CD14-positive monocyte (primary cell): ENCODE results near the gene DNAH10. TPM values are rescaled to one million over a fixed set of nuclear protein-coding genes. Genes with fewer than 3 reads are reported as not detected.

Source experiments
- DNase-seq, 3 donors: peaks; one replicate each; pipeline ENCODE4 v3.0.0-alpha.2; 2011 to 2022
- H2AFZ ChIP-seq: 2 replicates; pipeline ENCODE4 v1.6.0; 2012; ENCODE audit warnings: mild to moderate bottlenecking, low read depth, low read length, inconsistent platforms; ENCODE audit not compliant: insufficient read depth, poor library complexity, severe bottlenecking
- H3K27ac ChIP-seq, 2 donors: 1 replicate in 1 of 2; 2 replicates in 1 of 2; pipeline ENCODE4 v1.5.1; 2012 to 2013; ENCODE audit warnings: low read length in 2 of 2, control low read depth in 1 of 2, inconsistent platforms in 1 of 2, low read depth in 1 of 2, mild to moderate bottlenecking in 1 of 2
- H3K27me3 ChIP-seq, 2 donors: one replicate each; pipeline versions ENCODE4 v1.6.0 to v1.6.1; 2011 to 2013; ENCODE audit warnings: low read length in 2 of 2; ENCODE audit not compliant: control insufficient read depth in 2 of 2, insufficient read depth in 2 of 2
- H3K36me3 ChIP-seq, 2 donors: replicated peaks in 1 of 2; 1 replicate in 1 of 2; 2 replicates in 1 of 2; pipeline versions ENCODE4 v1.5.1 to v1.6.1; 2012 to 2013; ENCODE audit warnings: low read length in 2 of 2, control low read depth in 1 of 2, inconsistent platforms in 1 of 2, mild to moderate bottlenecking in 1 of 2; ENCODE audit not compliant: insufficient read depth in 2 of 2, control insufficient read depth in 1 of 2
- H3K4me1 ChIP-seq, 2 donors: 1 replicate in 1 of 2; 2 replicates in 1 of 2; pipeline versions ENCODE4 v1.5.1 to v1.6.1; 2012 to 2013; ENCODE audit warnings: low read length in 2 of 2, control low read depth in 1 of 2, inconsistent platforms in 1 of 2, mild to moderate bottlenecking in 1 of 2, moderate library complexity in 1 of 2; ENCODE audit not compliant: insufficient read depth in 2 of 2, control insufficient read depth in 1 of 2
- H3K4me2 ChIP-seq: replicated peaks from 2 replicates; pipeline ENCODE3; 2012; ENCODE audit warnings: low read length, moderate library complexity, mild to moderate bottlenecking; ENCODE audit not compliant: poor library complexity, severe bottlenecking; ENCODE audit errors: extremely low read depth
- H3K4me3 ChIP-seq, 3 experiments: fragments of 200-600 bp in 1 of 3; sonication (generic) in 1 of 3; replicated peaks in 1 of 3; 1 replicate in 2 of 3; 2 replicates in 1 of 3; pipeline ENCODE4 v1.5.1; 2011 to 2013; ENCODE audit warnings: low read length in 3 of 3, mild to moderate bottlenecking in 3 of 3, control low read depth in 2 of 3, low read depth in 2 of 3, inconsistent platforms in 1 of 3, moderate library complexity in 1 of 3
- H3K79me2 ChIP-seq: 2 replicates; pipeline ENCODE4 v1.6.0; 2012; ENCODE audit warnings: mild to moderate bottlenecking, control low read depth, inconsistent platforms, low read length, moderate library complexity; ENCODE audit not compliant: insufficient read depth
- H3K9ac ChIP-seq: 2 replicates; pipeline ENCODE4 v1.6.0; 2017; ENCODE audit warnings: low read length, mild to moderate bottlenecking; ENCODE audit not compliant: insufficient read depth, poor library complexity, severe bottlenecking
- H3K9me3 ChIP-seq, 2 donors: replicated peaks in 1 of 2; 1 replicate in 1 of 2; 2 replicates in 1 of 2; pipeline versions ENCODE4 v1.5.1 to v1.6.1; 2012 to 2013; ENCODE audit warnings: low read length in 2 of 2, control low read depth in 1 of 2; ENCODE audit not compliant: control insufficient read depth in 1 of 2, insufficient read depth in 1 of 2
- H4K20me1 ChIP-seq: 2 replicates; pipeline ENCODE4 v1.6.0; 2012; ENCODE audit warnings: mild to moderate bottlenecking, low read length, control low read depth, moderate library complexity; ENCODE audit not compliant: insufficient read depth
- H3K27ac Mint-ChIP-seq, 7 donors: one replicate each; pipeline ENCODE4 v1.8.0; 2020; ENCODE audit warnings: mild to moderate bottlenecking in 7 of 7, mixed read lengths in 7 of 7, moderate library complexity in 6 of 7, inconsistent platforms in 2 of 7
- H3K27me3 Mint-ChIP-seq, 3 donors: one replicate each; pipeline ENCODE4 v1.8.0; 2021 to 2022; ENCODE audit warnings: low read depth in 3 of 3, mild to moderate bottlenecking in 3 of 3, mixed read lengths in 3 of 3, moderate library complexity in 3 of 3, inconsistent platforms in 1 of 3
- H3K36me3 Mint-ChIP-seq, 2 donors: one replicate each; pipeline ENCODE4 v1.8.0; 2020; ENCODE audit warnings: mixed read lengths in 2 of 2, inconsistent platforms in 1 of 2, mild to moderate bottlenecking in 1 of 2
- H3K4me1 Mint-ChIP-seq: one replicate; pipeline ENCODE4 v1.8.0; 2020; ENCODE audit warnings: mild to moderate bottlenecking, mixed read lengths
- H3K4me3 Mint-ChIP-seq, 2 donors: one replicate each; pipeline ENCODE4 v1.8.0; 2020; ENCODE audit warnings: mild to moderate bottlenecking in 2 of 2, mixed read lengths in 2 of 2, moderate library complexity in 1 of 2
- H3K9me3 Mint-ChIP-seq, 7 donors: one replicate each; pipeline ENCODE4 v1.8.0; 2020 to 2022; ENCODE audit warnings: mixed read lengths in 7 of 7, mild to moderate bottlenecking in 6 of 7, moderate library complexity in 6 of 7, inconsistent platforms in 2 of 7
- WGBS: methylation state at CpG from one replicate; pipeline ENCODE4 v1.1.5; 2013; ENCODE audit warnings: missing lambda C conversion rate; ENCODE audit not compliant: insufficient coverage; 5-methylcytosine and 5-hydroxymethylcytosine counted together
- intact Hi-C, 2 donors: fragments of 100-400 bp; cut with micrococcal nuclease; formaldehyde crosslinking; loops; one replicate each; pipeline versions ENCODE4 v1.15.0 to v1.15.1; 2023
- polyA plus RNA-seq, 3 donors: library from polyadenylated mRNA; depleted of rRNA in 1 of 3; unstranded in 2 of 3; stranded (reverse) in 1 of 3; fragments of 300-500 nt in 2 of 3; fragments of >200 nt in 1 of 3; fragmentation: Illumina TruSeq in 2 of 3; gene quantifications; 1 replicate in 2 of 3; 2 replicates in 1 of 3; pipeline ENCODE4 v1.2.3, GENCODE V29; 2012 to 2021
- TF ChIP-seq, protein P1 (sequence below): fragments of 200-600 bp; IDR thresholded peaks from one replicate; pipeline ENCODE4 v1.8.0; 2022; ENCODE audit warnings: antibody characterized with exemption, mild to moderate bottlenecking

DNAH10 gene
- polyA plus RNA-seq, 3 donors, result not detected

DNA sequence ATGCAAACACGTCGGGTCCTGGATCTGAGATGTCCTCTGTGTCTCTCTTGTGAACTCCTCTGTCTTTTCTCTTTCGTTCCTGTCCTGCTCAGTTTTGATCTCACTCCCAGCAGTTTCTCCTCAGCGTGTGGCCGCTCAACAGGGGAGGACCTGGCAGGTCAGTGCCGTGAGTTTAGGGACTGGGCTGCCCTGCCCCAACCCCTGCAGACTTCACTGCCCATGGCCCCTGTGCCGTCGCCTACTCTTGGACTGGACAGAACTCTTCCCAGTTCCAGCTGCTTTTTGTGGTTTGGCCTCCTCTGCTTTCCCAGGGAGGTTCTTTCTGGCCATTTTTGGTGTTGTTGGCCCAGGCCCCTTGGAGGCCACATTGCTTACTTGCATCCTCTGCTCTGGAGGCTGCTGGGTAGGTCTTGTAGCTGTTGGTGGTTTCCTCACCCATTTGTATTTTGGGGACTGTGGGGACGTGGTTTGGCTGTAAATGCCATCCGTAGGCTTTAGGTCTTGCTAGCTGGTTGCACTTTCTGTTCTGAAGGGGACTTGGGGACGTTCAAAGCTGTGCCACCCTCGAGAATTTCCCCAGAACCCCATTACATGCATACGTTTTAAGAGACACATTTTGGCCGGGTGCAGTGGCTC lies 20.0 kb upstream of the DNAH10 start:
- peaks cover 33% of the 10 kb centered on the region for H3K4me1 Mint-ChIP-seq
- Histone ChIP-seq H3K4me2 (no peak overlapping the region), H3K79me2 (no peaks in the 10 kb centered on the region), H4K20me1 (no peaks in the 10 kb centered on the region), H3K36me3 (peaks cover 44 to 58% of the 10 kb centered on the region in 2 donors), H3K4me1 (peaks cover 18 to 25% of the 10 kb centered on the region in 2 donors), H3K27ac (peak overlapping the region in 1 of 2 donors; percentile 9), H3K27me3 (no peaks in the 10 kb centered on the region), H3K4me3 (no peak overlapping the region), H3K9ac (no peak overlapping the region), H2AFZ (no peak overlapping the region), H3K9me3 (no peaks in the 10 kb centered on the region)
- no peaks in the 10 kb centered on the region for H3K9me3 Mint-ChIP-seq
- 68% methylated on average over 14 of the region's 14 CpGs for WGBS
- peaks cover 63 to 74% of the 10 kb centered on the region in 2 donors for H3K36me3 Mint-ChIP-seq
- peaks cover 0 to 2% (median 1%) of the 10 kb centered on the region in 3 donors for H3K27me3 Mint-ChIP-seq
- TF ChIP-seq, protein P1, sequence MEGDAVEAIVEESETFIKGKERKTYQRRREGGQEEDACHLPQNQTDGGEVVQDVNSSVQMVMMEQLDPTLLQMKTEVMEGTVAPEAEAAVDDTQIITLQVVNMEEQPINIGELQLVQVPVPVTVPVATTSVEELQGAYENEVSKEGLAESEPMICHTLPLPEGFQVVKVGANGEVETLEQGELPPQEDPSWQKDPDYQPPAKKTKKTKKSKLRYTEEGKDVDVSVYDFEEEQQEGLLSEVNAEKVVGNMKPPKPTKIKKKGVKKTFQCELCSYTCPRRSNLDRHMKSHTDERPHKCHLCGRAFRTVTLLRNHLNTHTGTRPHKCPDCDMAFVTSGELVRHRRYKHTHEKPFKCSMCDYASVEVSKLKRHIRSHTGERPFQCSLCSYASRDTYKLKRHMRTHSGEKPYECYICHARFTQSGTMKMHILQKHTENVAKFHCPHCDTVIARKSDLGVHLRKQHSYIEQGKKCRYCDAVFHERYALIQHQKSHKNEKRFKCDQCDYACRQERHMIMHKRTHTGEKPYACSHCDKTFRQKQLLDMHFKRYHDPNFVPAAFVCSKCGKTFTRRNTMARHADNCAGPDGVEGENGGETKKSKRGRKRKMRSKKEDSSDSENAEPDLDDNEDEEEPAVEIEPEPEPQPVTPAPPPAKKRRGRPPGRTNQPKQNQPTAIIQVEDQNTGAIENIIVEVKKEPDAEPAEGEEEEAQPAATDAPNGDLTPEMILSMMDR, result no peak
- H3K4me3 Mint-ChIP-seq, result peak overlapping the region in 1 of 2 donors; percentile 31
- intact Hi-C loops, result no loop called here
- peak overlapping the region in 4 of 7 donors; percentile 35 to 54 (median 40) for H3K27ac Mint-ChIP-seq
- no peak for DNase-seq

GRCh38 chr12:123743002-123743401 lies 19.1 kb upstream of the DNAH10 start:
- Histone ChIP-seq H3K27ac (peak overlapping the region in 1 of 2 donors; percentile 13), H3K9ac (no peak overlapping the region)

More at GRCh38 chr12:123743002-123743401, 19.1 kb upstream of the DNAH10 start:
- H3K27me3 ChIP-seq, result no peaks in the 10 kb centered on the region
- Mint-ChIP-seq H3K4me1 (peaks cover 38% of the 10 kb centered on the region), H3K36me3 (peaks cover 60 to 67% of the 10 kb centered on the region in 2 donors), H3K27me3 (peaks cover 0 to 2% (median 1%) of the 10 kb centered on the region in 3 donors), H3K9me3 (no peaks in the 10 kb centered on the region), H3K27ac (peak overlapping the region in 5 of 7 donors; percentile 45 to 90 (median 73)), H3K4me3 (peak overlapping the region; percentile 59 to 84)
- H3K4me3 ChIP-seq, result peak overlapping the region in 1 of 3 experiments; percentile 11
- peaks cover 44 to 57% of the 10 kb centered on the region in 2 donors for H3K36me3 ChIP-seq
- peak overlapping the region; percentile 33 for H2AFZ ChIP-seq
- H3K79me2 ChIP-seq, result no peaks in the 10 kb centered on the region
- WGBS, result 0% methylated on average over 9 of the region's 10 CpGs
- no peaks in the 10 kb centered on the region for H4K20me1 ChIP-seq
- intact Hi-C loops, result no loop called here
- peak overlapping the region; percentile 47 for H3K4me2 ChIP-seq
- peaks cover 22 to 26% of the 10 kb centered on the region in 2 donors for H3K4me1 ChIP-seq
- peak; percentile 10 to 32 (median 23) for DNase-seq
- TF ChIP-seq, protein P1, result no peak
- H3K9me3 ChIP-seq, result no peaks in the 10 kb centered on the region
